Measurements from ENCODE around the gene MIF.
"Not testable (repeated sequence)": the region's sequence is repeated elsewhere in the genome, so short reads cannot be mapped to it uniquely, and the experiment has no call there.

MIF gene

DNA sequence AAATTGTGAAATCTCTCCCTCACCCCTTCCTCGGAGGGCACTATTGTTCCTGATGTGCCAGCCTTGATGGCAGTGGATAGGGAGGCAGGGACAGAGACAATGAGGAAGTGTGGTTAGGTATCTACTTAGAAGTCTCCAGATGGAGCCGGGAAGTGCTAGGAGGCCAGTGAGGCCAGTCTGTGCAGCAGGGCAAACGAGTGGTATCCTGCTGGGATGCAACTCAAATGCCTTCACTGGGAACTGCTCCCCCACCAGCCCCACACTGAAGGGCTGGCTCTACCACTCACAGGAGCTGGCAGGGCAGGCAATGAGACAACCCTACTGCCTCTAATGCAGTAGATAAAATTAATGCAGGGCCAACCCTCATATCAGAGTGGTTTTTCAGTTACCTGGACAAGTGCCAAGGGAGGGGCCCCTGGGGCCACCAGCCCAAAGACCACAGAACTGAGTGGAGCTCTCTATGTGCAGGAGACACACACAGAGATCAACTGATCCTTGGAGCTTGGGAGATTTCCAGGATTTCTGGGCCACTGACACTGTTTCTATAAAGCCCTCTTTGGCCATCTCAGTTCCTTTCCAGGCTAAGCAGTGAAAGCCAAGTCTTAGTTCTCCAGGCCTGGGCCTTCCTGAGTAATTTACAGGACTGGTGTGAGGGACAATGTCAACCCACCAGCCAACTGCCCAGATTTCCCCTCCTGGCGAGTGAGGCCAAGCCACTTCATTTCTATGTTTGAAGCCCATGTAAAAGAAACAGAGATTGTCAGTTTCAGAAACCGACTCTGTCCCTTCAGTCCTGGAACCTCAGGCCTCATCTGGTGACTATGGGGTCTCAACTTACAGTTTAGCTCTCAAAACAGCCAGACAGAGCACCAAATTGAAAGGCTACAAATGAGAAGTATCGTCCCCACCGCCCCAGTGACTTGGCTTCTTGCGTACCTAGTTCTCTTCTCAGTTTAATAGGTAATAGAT is 4.1 kb downstream of the MIF start:
- DNase-seq (ENCODE audit: low spot score in 2 of 2) (no peak), ATAC-seq (replicated peaks; ENCODE audit: extremely low read depth, poor library complexity, severe bottlenecking) (no peak)
- no peak overlapping the region for H3K4me3 Mint-ChIP-seq
- no peaks in the 10 kb centered on the region for H3K27me3 Mint-ChIP-seq
- H3K4me1 Mint-ChIP-seq: peaks cover 30% of the 10 kb centered on the region
- peaks cover 16% of the 10 kb centered on the region for H3K36me3 Mint-ChIP-seq (ENCODE audit: insufficient read depth)
- no peaks in the 10 kb centered on the region for H3K9me3 Mint-ChIP-seq
- H3K27ac Mint-ChIP-seq (ENCODE audit: low read depth): no peak overlapping the region

DNA sequence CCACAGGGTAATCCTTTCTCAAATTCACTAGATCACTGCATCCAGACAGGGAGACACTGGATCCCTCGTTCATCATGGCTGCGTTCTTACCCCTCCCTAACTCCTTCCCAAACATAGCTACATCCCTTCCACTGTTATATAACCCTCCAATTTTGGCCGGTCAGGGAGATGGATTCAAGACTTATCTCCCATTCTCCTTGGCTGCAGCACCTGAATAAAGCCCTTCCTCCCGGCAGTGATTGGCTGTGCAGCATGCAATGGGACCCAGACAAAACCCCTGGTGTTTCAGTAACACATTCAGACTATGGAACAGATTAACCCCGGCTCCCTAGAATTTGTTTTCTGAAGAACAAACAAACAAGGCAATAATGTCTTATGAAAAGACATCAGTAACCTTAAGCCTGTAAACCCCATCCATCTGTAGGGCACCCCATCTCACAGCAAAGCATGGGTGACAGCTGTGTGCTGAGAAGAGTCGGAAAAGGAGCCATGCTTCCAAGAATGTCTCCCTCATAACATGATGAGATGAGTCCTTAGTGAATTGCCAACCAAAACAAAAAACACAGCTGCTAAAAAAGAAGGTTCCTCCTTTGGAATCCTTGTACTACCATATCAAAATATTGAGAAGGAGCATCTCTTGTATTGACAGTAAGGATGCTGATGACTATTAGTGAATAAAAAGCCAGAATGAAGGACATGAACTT is 5.0 kb downstream of the MIF start:
- Mint-ChIP-seq H3K9me3 (no peaks in the 10 kb centered on the region), H3K4me1 (peaks cover 25% of the 10 kb centered on the region), H3K4me3 (no peak overlapping the region), H3K27ac (ENCODE audit: low read depth) (no peak overlapping the region), H3K27me3 (peaks cover 5% of the 10 kb centered on the region), H3K36me3 (ENCODE audit: insufficient read depth) (peaks cover 12% of the 10 kb centered on the region)
- no peak for DNase-seq (ENCODE audit: low spot score in 2 of 2)
- no peak for ATAC-seq (replicated peaks; ENCODE audit: extremely low read depth, poor library complexity, severe bottlenecking)

DNA sequence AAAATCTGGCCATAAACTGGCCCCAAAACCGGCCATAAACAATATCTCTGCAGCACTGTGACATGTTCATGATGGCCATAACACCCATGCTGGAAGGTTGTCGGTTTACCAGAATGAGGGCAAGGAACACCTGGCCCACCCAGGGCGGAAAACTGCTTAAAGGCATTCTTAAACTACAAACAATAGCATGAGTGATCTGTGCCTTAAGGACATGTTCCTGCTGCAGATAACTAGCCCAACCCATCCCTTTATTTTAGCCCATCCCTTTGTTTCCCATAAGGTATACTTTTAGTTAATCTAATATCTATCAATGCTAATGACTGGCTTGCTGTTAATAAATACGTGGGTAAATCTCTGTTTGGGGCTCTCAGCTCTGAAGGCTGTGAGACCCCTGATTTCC is 6.0 kb downstream of the MIF start:
- H3K4me3 Mint-ChIP-seq; H3K27ac Mint-ChIP-seq (ENCODE audit: low read depth); ATAC-seq (replicated peaks; ENCODE audit: extremely low read depth, poor library complexity, severe bottlenecking); DNase-seq (ENCODE audit: low spot score in 2 of 2); H3K9me3 Mint-ChIP-seq; H3K36me3 Mint-ChIP-seq (ENCODE audit: insufficient read depth): not testable (repeated sequence)
- H3K27me3 Mint-ChIP-seq: peaks cover 14% of the 10 kb centered on the region
- peaks cover 30% of the 10 kb centered on the region for H3K4me1 Mint-ChIP-seq

GRCh38 chr22:23901600-23901999 is 7.4 kb downstream of the MIF start:
- no peak for ATAC-seq (replicated peaks; ENCODE audit: extremely low read depth, poor library complexity, severe bottlenecking)
- Mint-ChIP-seq H3K27me3 (peaks cover 14% of the 10 kb centered on the region), H3K27ac (ENCODE audit: low read depth) (no peak overlapping the region), H3K36me3 (ENCODE audit: insufficient read depth) (peaks cover 6% of the 10 kb centered on the region), H3K4me1 (peaks cover 23% of the 10 kb centered on the region), H3K4me3 (no peak overlapping the region), H3K9me3 (no peaks in the 10 kb centered on the region)
- no peak for DNase-seq (ENCODE audit: low spot score in 2 of 2)

DNA sequence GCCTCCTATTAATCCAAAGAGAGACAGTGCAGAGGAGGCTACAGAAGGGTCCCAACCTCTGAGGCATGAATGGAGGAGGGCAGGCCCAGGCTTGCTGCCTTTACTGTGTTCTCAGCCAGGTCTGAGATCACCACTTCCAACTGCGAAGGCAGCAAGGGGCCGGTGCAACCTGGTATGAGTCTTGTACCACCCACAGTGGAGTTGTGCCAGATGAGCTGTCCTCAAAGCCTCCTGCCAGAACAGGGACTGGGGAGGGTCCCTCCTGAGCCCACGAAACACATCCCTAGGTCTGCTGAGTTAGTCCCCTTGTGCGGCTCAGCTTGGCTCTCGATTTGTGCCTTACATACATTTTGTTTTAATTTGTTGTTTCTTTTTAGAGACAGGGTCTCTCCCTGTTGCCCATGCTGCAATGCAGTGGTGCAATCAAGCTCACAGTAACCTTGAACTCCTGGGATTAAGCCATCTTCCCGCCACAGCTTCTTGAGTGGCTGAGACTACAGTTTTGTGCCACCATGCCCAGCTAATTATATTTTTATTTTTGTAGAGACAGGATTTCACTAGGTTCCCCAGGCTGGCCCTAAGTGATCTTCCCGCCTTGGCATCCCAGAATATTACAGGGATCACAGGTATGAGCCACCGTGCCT is 9.3 kb downstream of the MIF start:
- H3K4me3 Mint-ChIP-seq: no peak overlapping the region
- no peak for ATAC-seq (replicated peaks; ENCODE audit: extremely low read depth, poor library complexity, severe bottlenecking)
- peaks cover 11% of the 10 kb centered on the region for H3K4me1 Mint-ChIP-seq
- H3K9me3 Mint-ChIP-seq: no peaks in the 10 kb centered on the region
- H3K27me3 Mint-ChIP-seq: peaks cover 14% of the 10 kb centered on the region
- no peak overlapping the region for H3K27ac Mint-ChIP-seq (ENCODE audit: low read depth)
- H3K36me3 Mint-ChIP-seq (ENCODE audit: insufficient read depth): no peaks in the 10 kb centered on the region
- DNase-seq (ENCODE audit: low spot score in 2 of 2): no peak

- no peaks in the 10 kb centered on the region for H3K36me3 Mint-ChIP-seq (ENCODE audit: insufficient read depth)
- peak overlapping the region; percentile 80 for H3K27ac Mint-ChIP-seq (ENCODE audit: low read depth)
- DNase-seq (ENCODE audit: low spot score in 2 of 2) (no peak), ATAC-seq (replicated peaks; ENCODE audit: extremely low read depth, poor library complexity, severe bottlenecking) (no peak)
- H3K4me3 Mint-ChIP-seq: no peak overlapping the region
- H3K9me3 Mint-ChIP-seq: no peaks in the 10 kb centered on the region
- H3K4me1 Mint-ChIP-seq: peaks cover 11% of the 10 kb centered on the region
- H3K27me3 Mint-ChIP-seq: peaks cover 14% of the 10 kb centered on the region
These were observed 10.5 kb downstream of the MIF start for GRCh38 chr22:23904573-23905254.

DNA sequence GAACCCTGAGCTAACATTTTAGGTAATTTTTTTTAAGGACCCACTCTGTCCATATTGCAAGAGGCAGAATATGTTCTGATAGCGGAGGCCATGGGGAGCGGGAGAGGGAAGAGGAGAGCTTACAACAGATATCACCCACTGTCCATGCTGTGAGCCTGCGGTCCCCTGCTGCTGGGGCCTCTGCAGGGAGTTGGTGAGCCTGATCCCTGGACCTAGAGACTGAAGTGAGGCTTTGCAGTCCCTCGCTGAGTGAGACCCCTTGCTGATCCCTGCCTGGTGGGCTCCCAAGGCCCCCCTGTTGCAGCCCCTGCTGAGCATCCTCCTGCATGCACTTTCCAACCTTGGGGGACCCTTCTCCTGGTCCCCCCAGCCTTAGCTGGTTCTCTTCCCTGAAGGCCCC is 12.5 kb downstream of the MIF start:
- no peak for ATAC-seq (replicated peaks; ENCODE audit: extremely low read depth, poor library complexity, severe bottlenecking)
- no peak overlapping the region for H3K27ac Mint-ChIP-seq (ENCODE audit: low read depth)

GRCh38 chr22:23907423-23907822 is 13.2 kb downstream of the MIF start:
- not testable (repeated sequence) for DNase-seq (ENCODE audit: low spot score in 2 of 2); H3K27ac Mint-ChIP-seq (ENCODE audit: low read depth); H3K36me3 Mint-ChIP-seq (ENCODE audit: insufficient read depth); H3K9me3 Mint-ChIP-seq; H3K4me3 Mint-ChIP-seq; ATAC-seq (replicated peaks; ENCODE audit: extremely low read depth, poor library complexity, severe bottlenecking)
- H3K4me1 Mint-ChIP-seq: peaks cover 11% of the 10 kb centered on the region
- peaks cover 14% of the 10 kb centered on the region for H3K27me3 Mint-ChIP-seq

More for the DNA sequence above, 12.5 kb downstream of the MIF start:
- H3K4me1 Mint-ChIP-seq: peaks cover 11% of the 10 kb centered on the region
- no peak for DNase-seq (ENCODE audit: low spot score in 2 of 2)
- H3K27me3 Mint-ChIP-seq: peaks cover 14% of the 10 kb centered on the region
- H3K4me3 Mint-ChIP-seq: no peak overlapping the region
- H3K36me3 Mint-ChIP-seq (ENCODE audit: insufficient read depth): no peaks in the 10 kb centered on the region
- H3K9me3 Mint-ChIP-seq: no peaks in the 10 kb centered on the region

- DNase-seq (ENCODE audit: low spot score in 2 of 2) (no peak), ATAC-seq (replicated peaks; ENCODE audit: extremely low read depth, poor library complexity, severe bottlenecking) (no peak)
- Mint-ChIP-seq H3K4me1 (peaks cover 19% of the 10 kb centered on the region), H3K36me3 (ENCODE audit: insufficient read depth) (no peaks in the 10 kb centered on the region), H3K4me3 (no peak overlapping the region), H3K27me3 (peaks cover 14% of the 10 kb centered on the region), H3K9me3 (no peaks in the 10 kb centered on the region), H3K27ac (ENCODE audit: low read depth) (no peak overlapping the region)
These were observed 14.5 kb downstream of the MIF start for GRCh38 chr22:23908587-23909205.

DNA sequence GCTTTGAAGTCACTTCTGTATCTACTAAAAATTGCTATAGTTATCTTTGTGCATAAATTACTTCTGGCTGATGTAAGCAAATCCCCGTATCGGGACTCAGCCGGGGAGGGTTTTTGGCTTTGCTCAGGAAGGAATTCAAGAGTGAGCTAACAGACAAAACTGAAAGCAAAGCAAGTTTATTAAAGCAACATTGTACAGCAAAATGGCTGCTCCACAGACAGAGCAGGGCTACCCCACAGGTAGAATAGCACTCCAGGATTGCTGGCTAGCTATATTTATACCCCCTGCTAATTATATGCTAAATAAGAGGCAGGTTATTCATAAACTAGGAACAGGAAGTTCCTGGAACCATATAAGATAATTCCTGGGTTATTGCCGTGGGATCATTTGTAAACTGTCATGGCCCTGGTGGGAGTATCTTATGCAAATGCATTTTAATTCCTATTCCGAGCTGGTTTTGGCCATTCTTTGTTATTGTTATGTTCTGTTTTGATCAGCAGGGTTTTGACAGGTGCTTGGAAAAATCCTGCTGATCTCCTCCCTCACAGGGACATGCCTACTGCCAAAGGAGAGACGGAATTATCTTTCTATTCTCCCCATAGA is 15.2 kb downstream of the MIF start:
- ATAC-seq (replicated peaks; ENCODE audit: extremely low read depth, poor library complexity, severe bottlenecking): no peak
- no peaks in the 10 kb centered on the region for H3K9me3 Mint-ChIP-seq
- H3K4me3 Mint-ChIP-seq: no peak overlapping the region

DNA sequence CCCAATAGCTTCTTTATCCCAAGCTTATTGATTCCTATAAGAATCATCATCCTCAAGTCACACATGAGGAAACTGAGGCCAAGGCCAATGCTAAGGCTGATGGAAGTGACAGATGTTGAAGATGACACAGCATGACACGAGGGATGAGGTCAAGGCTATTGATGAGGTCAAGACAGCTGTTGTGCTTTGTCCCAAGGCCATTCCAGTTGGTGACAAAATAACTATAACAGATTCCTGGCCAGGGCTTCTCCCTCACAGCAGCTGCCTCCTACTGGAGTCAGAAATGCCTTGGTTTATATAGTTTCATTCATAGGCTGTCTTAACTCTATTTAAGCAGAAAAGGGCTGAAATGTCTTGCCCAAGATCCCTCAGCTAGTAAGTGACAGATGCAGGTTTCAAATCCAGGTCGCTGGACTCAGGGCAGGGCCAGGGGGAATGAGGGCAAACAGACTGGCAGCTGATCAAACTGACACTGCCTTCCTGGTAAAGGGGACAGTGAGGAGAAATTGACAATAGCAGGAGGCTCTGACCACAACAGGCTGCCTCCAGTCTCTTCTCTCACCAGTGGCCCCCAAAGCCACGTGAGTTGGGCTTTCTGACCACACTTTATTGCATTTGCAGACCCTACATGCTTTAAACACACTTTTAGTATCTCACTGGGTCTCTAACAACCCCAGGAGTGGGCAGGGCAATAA is 16.5 kb downstream of the MIF start:
- no peaks in the 10 kb centered on the region for H3K36me3 Mint-ChIP-seq (ENCODE audit: insufficient read depth)
- ATAC-seq (replicated peaks; ENCODE audit: extremely low read depth, poor library complexity, severe bottlenecking) (no peak), DNase-seq (ENCODE audit: low spot score in 2 of 2) (no peak)
- H3K27me3 Mint-ChIP-seq: no peaks in the 10 kb centered on the region
- H3K4me3 Mint-ChIP-seq: no peak overlapping the region
- H3K27ac Mint-ChIP-seq (ENCODE audit: low read depth): no peak overlapping the region
- no peaks in the 10 kb centered on the region for H3K9me3 Mint-ChIP-seq
- peaks cover 10% of the 10 kb centered on the region for H3K4me1 Mint-ChIP-seq

More for the DNA sequence above, 15.2 kb downstream of the MIF start:
- Mint-ChIP-seq H3K27me3 (peaks cover 7% of the 10 kb centered on the region), H3K4me1 (peaks cover 18% of the 10 kb centered on the region), H3K36me3 (ENCODE audit: insufficient read depth) (no peaks in the 10 kb centered on the region), H3K27ac (ENCODE audit: low read depth) (no peak overlapping the region)
- DNase-seq (ENCODE audit: low spot score in 2 of 2): no peak

Measured in central memory CD8-positive, alpha-beta T cell (primary cell).